DND-41 (cell line): Measurements from ENCODE around the gene FGF14.

ENCODE experiments used
- ATAC-seq: fragments of 200-7000 bp; cut with Tn5 transposase; 3 replicates; pipeline ENCODE4 v1.9.1; 2021; ENCODE audit warnings: low read depth; ENCODE audit not compliant: insufficient read depth
- DNase-seq: peaks from one replicate; pipeline ENCODE4 v3.0.0-alpha.2; 2020
- H2AFZ ChIP-seq: 2 replicates; pipeline ENCODE4 v1.6.0; 2012; ENCODE audit warnings: low read depth, low read length
- H3K27ac ChIP-seq: 2 replicates; pipeline ENCODE4 v1.5.1; 2012; ENCODE audit warnings: low read length, inconsistent platforms
- H3K27me3 ChIP-seq: fragments of 200-600 bp; sonication (generic); 2 replicates; pipeline ENCODE4 v1.6.0; 2012; ENCODE audit warnings: low read length, mild to moderate bottlenecking, inconsistent platforms; ENCODE audit not compliant: insufficient read depth, poor library complexity
- H3K36me3 ChIP-seq: 2 replicates; pipeline ENCODE4 v1.5.1; 2012; ENCODE audit warnings: low read length, inconsistent platforms; ENCODE audit not compliant: insufficient read depth
- H3K4me1 ChIP-seq: 2 replicates; pipeline ENCODE4 v1.5.1; 2012; ENCODE audit warnings: mild to moderate bottlenecking, low read length; ENCODE audit not compliant: insufficient read depth
- H3K4me2 ChIP-seq: 2 replicates; pipeline ENCODE4 v1.6.0; 2012; ENCODE audit warnings: mild to moderate bottlenecking, moderate library complexity, low read length, inconsistent platforms; ENCODE audit not compliant: insufficient read depth
- H3K4me3 ChIP-seq, 2 experiments: fragments of 200-600 bp in 1 of 2; shearing (Covaris generic) in 1 of 2; 2 replicates each; pipeline ENCODE4 v1.5.1; 2012 to 2016; ENCODE audit warnings: inconsistent platforms in 2 of 2, low read length in 2 of 2, mild to moderate bottlenecking in 2 of 2, low read depth in 1 of 2, moderate library complexity in 1 of 2
- H3K79me2 ChIP-seq: 2 replicates; pipeline ENCODE4 v1.6.0; 2012; ENCODE audit warnings: low read length, inconsistent platforms; ENCODE audit not compliant: insufficient read depth
- H3K9ac ChIP-seq: 2 replicates; pipeline ENCODE4 v1.6.0; 2012; ENCODE audit warnings: low read depth, mild to moderate bottlenecking, inconsistent platforms, low read length, moderate library complexity
- H3K9me3 ChIP-seq: 2 replicates; pipeline ENCODE4 v1.5.1; 2012; ENCODE audit warnings: low read length, moderate library complexity, mild to moderate bottlenecking, inconsistent platforms; ENCODE audit not compliant: insufficient read depth, severe bottlenecking
- H4K20me1 ChIP-seq: 2 replicates; pipeline ENCODE4 v1.6.0; 2012; ENCODE audit warnings: low read length; ENCODE audit not compliant: insufficient read depth
- EZH2 ChIP-seq: IDR thresholded peaks from 3 replicates; pipeline ENCODE4 v1.6.1; 2012; ENCODE audit warnings: borderline replicate concordance, low read depth, mild to moderate bottlenecking, moderate library complexity, low read length, inconsistent platforms; ENCODE audit not compliant: severe bottlenecking
- TF ChIP-seq, protein P1 (sequence below): IDR thresholded peaks from 2 replicates; pipeline ENCODE4 v1.5.1; 2012; ENCODE audit warnings: borderline replicate concordance, low read length, moderate library complexity, mild to moderate bottlenecking; ENCODE audit not compliant: poor library complexity, severe bottlenecking; ENCODE audit errors: extremely low read depth

Gene FGF14

DNA sequence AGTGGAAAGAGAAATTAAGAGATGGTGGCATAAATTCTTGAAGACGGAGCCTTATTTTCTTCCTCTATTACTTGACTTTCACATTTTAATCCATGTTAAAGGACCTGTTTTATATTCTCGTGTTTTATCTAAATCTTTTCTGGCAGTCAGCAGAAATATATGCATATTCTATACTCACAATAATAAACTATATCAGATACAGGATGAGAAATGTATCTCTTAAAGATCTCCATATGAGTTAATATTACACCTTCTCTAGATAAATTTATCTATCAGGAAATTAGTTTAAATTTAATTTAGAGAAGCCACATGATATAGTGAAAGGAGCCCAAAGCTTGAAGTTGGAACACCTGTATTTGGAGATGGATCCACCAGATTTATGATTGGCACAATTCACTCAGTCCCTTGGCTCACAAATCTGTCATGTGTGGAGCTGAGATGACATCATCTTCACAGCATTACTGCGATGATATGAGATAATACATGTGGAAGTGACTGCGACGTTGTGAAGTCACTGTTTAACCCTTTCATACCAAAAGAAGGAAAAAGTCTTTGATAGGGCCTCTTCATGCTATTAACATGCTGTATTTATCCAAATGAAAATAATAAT lies 216.4 kb downstream of the FGF14 start:
- Histone ChIP-seq H3K4me2 (no peak overlapping the region), H3K27me3 (no peaks in the 10 kb centered on the region), H3K36me3 (no peaks in the 10 kb centered on the region), H3K79me2 (no peaks in the 10 kb centered on the region), H2AFZ (no peak overlapping the region), H3K4me3 (no peak overlapping the region), H4K20me1 (no peaks in the 10 kb centered on the region), H3K9ac (no peak overlapping the region), H3K27ac (no peak overlapping the region), H3K4me1 (no peaks in the 10 kb centered on the region), H3K9me3 (no peaks in the 10 kb centered on the region)
- ATAC-seq (no peak), DNase-seq (no peak)
- TF ChIP-seq, protein P1, sequence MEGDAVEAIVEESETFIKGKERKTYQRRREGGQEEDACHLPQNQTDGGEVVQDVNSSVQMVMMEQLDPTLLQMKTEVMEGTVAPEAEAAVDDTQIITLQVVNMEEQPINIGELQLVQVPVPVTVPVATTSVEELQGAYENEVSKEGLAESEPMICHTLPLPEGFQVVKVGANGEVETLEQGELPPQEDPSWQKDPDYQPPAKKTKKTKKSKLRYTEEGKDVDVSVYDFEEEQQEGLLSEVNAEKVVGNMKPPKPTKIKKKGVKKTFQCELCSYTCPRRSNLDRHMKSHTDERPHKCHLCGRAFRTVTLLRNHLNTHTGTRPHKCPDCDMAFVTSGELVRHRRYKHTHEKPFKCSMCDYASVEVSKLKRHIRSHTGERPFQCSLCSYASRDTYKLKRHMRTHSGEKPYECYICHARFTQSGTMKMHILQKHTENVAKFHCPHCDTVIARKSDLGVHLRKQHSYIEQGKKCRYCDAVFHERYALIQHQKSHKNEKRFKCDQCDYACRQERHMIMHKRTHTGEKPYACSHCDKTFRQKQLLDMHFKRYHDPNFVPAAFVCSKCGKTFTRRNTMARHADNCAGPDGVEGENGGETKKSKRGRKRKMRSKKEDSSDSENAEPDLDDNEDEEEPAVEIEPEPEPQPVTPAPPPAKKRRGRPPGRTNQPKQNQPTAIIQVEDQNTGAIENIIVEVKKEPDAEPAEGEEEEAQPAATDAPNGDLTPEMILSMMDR: no peak
- no peak for TF ChIP-seq EZH2

DNA sequence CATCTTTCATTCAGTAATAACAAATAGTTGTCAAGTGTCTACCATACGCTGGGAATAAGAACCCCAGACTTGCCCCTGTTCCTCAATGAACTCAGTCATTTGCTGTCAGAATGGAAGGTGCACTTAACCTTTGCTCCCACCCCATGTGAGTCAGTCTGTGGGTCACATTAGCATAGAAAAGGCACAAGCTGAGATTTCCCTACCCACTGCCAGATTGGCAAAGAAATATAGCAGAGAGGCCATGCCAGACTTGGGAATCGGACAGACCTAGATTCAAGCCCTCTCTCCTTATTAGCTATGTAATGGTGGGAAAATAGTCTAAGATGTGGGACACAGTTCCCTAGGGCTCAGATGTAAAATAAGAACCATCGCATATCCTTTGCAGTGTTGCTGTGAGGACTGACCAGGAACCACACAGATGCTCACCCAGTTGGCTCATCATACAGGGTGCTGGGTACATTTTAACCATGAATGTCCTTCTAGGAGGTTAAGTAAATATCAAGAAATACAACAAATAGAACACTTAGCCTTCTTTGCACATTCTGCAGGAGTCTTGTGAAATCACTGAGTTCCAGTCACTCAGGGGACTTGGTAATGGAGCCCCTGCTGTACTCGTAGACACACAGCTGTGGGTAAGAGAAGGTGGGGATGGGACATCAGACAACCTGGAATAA lies 218.2 kb downstream of the FGF14 start:
- H3K27ac ChIP-seq: no peak overlapping the region
- H3K4me1 ChIP-seq: no peaks in the 10 kb centered on the region
- TF ChIP-seq, protein P1: no peak
- TF ChIP-seq EZH2: no peak
- H3K9me3 ChIP-seq: no peaks in the 10 kb centered on the region
- ATAC-seq (no peak), DNase-seq (no peak)
- H3K79me2 ChIP-seq: no peaks in the 10 kb centered on the region
- no peaks in the 10 kb centered on the region for H3K36me3 ChIP-seq
- H3K4me3 ChIP-seq: no peak overlapping the region
- no peaks in the 10 kb centered on the region for H3K27me3 ChIP-seq
- H3K9ac ChIP-seq: no peak overlapping the region
- no peaks in the 10 kb centered on the region for H4K20me1 ChIP-seq
- H3K4me2 ChIP-seq: no peak overlapping the region
- H2AFZ ChIP-seq: no peak overlapping the region

DNA sequence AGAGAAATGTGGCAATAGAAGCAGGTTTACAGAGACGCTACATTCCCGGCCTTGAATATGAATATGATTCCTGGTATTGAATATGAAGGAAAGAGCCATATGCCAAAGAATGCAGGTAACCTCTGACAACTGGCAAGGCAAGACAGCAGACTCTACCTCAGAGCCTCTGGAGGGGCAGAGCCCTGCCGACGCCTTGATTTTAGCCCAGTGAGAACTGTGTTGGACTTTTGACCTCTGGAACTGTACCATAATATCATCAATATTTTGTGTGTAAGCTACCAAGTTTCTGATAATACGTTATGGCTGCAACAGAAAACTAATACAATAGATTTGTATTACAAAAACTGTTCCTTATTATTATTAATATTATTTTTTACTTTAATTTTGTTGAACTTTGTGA lies 219.7 kb downstream of the FGF14 start:
- H3K4me1 ChIP-seq: no peaks in the 10 kb centered on the region
- no peak overlapping the region for H3K4me2 ChIP-seq
- H3K4me3 ChIP-seq: no peak overlapping the region
- H3K36me3 ChIP-seq: no peaks in the 10 kb centered on the region
- no peak overlapping the region for H3K9ac ChIP-seq
- no peak overlapping the region for H3K27ac ChIP-seq
- H3K9me3 ChIP-seq: no peaks in the 10 kb centered on the region
- no peak for TF ChIP-seq EZH2
- TF ChIP-seq, protein P1: no peak
- no peaks in the 10 kb centered on the region for H4K20me1 ChIP-seq
- H2AFZ ChIP-seq: no peak overlapping the region
- no peak for ATAC-seq
- no peaks in the 10 kb centered on the region for H3K27me3 ChIP-seq
- no peaks in the 10 kb centered on the region for H3K79me2 ChIP-seq
- DNase-seq: no peak
